NCI-H510A treated with DMSO at 0.1 percent for 48 hours (cell line): Measurements from ENCODE around the gene USF1.
"Not testable (repeated sequence)": the region's sequence is repeated elsewhere in the genome, so short reads cannot be mapped to it uniquely, and the experiment has no call there.

ENCODE experiments used
- DNase-seq: peaks from one replicate; lab custom pipeline; 2025; lab: John Stamatoyannopoulos, UW

Gene USF1

GRCh38 chr1:161047436-161048420 lies 2.0 kb upstream of the USF1 start:
- DNase-seq: no peak

- no peak for DNase-seq
Measured at GRCh38 chr1:161046605-161047228, 940 bp upstream of the USF1 start.

GRCh38 chr1:161044908-161045735 lies 655 bp downstream of the USF1 start:
- peak; percentile 43 for DNase-seq

- no peak for DNase-seq
Measured at GRCh38 chr1:161044535-161044907, 1.3 kb downstream of the USF1 start.

GRCh38 chr1:161039546-161039945 lies 6.2 kb downstream of the USF1 start:
- no peak for DNase-seq

- no peak for DNase-seq
Measured at GRCh38 chr1:161039154-161039545, 6.6 kb downstream of the USF1 start.

GRCh38 chr1:161038523-161039153 lies 7.1 kb downstream of the USF1 start, which contains the start of gene TSTD1:
Gene TSTD1 (minus strand): TSS chr1:161038964. CDS start chr1:161038889, 75 bp downstream.
- DNase-seq: peak; percentile 78

- DNase-seq: no peak
Measured at GRCh38 chr1:161037661-161038522, 7.9 kb downstream of the USF1 start.

GRCh38 chr1:161033751-161034150 lies 12.0 kb downstream of the USF1 start:
- no peak for DNase-seq

- no peak for DNase-seq
Measured at GRCh38 chr1:161032409-161032808, 13.4 kb downstream of the USF1 start.

GRCh38 chr1:161031874-161032273 lies 13.9 kb downstream of the USF1 start:
- DNase-seq: no peak

- not testable (repeated sequence) for DNase-seq
Measured at GRCh38 chr1:161029466-161029865, 16.3 kb downstream of the USF1 start.

GRCh38 chr1:161026954-161027353 lies 18.8 kb downstream of the USF1 start:
- DNase-seq: not testable (repeated sequence)

GRCh38 chr1:161022432-161022831 lies 23.3 kb downstream of the USF1 start:
- DNase-seq: not testable (repeated sequence)

- DNase-seq: no peak
Measured at GRCh38 chr1:161021970-161022353, 23.8 kb downstream of the USF1 start.

- peak; percentile 97 for DNase-seq
Measured at GRCh38 chr1:161021165-161021969, 24.4 kb downstream of the USF1 start.

GRCh38 chr1:161020509-161021164 lies 25.1 kb downstream of the USF1 start, which contains the start of gene F11R:
Gene F11R (minus strand): TSS chr1:161021152. CDS start chr1:161021073, 79 bp downstream.
- peak; percentile 78 for DNase-seq

GRCh38 chr1:161019751-161020495 lies 25.9 kb downstream of the USF1 start:
- DNase-seq: peak; percentile 35
